Suprapubic skin (tissue), 4 donors: ENCODE measurements around the gene AUTS2.

Experiments
- EP300 ChIP-seq: sonication (generic); formaldehyde crosslinking; IDR thresholded peaks from one replicate; pipeline ENCODE4 v1.6.1; 2017; ENCODE audit warnings: antibody characterized with exemption
- POLR2A ChIP-seq, 2 donors: fragments of 450-650 bp; IDR thresholded peaks; one replicate each; pipeline ENCODE4 v1.6.1; 2017; ENCODE audit warnings: antibody characterized with exemption in 2 of 2, mild to moderate bottlenecking in 2 of 2, moderate library complexity in 2 of 2
- POLR2AphosphoS5 ChIP-seq, 3 donors: sonication (generic); formaldehyde crosslinking; IDR thresholded peaks; one replicate each; pipeline ENCODE4 v1.6.1; 2017; ENCODE audit warnings: antibody characterized with exemption in 3 of 3
- TF ChIP-seq, protein P1 (sequence below), 2 donors: fragments of 200-600 bp in 1 of 2; fragments of 450-650 bp in 1 of 2; sonication (generic) in 1 of 2; IDR thresholded peaks; one replicate each; pipeline ENCODE4 v1.5.1; 2016 to 2019; ENCODE audit warnings: antibody characterized with exemption in 2 of 2, mild to moderate bottlenecking in 1 of 2, moderate library complexity in 1 of 2

- TF ChIP-seq POLR2AphosphoS5 (IDR thresholded peaks at IDR 0.05) (no peak), POLR2A (IDR thresholded peaks at IDR 0.05) (no peak), EP300 (no peak)
- TF ChIP-seq, protein P1, sequence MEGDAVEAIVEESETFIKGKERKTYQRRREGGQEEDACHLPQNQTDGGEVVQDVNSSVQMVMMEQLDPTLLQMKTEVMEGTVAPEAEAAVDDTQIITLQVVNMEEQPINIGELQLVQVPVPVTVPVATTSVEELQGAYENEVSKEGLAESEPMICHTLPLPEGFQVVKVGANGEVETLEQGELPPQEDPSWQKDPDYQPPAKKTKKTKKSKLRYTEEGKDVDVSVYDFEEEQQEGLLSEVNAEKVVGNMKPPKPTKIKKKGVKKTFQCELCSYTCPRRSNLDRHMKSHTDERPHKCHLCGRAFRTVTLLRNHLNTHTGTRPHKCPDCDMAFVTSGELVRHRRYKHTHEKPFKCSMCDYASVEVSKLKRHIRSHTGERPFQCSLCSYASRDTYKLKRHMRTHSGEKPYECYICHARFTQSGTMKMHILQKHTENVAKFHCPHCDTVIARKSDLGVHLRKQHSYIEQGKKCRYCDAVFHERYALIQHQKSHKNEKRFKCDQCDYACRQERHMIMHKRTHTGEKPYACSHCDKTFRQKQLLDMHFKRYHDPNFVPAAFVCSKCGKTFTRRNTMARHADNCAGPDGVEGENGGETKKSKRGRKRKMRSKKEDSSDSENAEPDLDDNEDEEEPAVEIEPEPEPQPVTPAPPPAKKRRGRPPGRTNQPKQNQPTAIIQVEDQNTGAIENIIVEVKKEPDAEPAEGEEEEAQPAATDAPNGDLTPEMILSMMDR (IDR thresholded peaks at IDR 0.05): no peak
Measured at GRCh38 chr7:70563960-70564359, 965.7 kb downstream of the AUTS2 start.
